AG09309 (cell line): ENCODE measurements around the gene NEUROD1.

ENCODE experiments used
- DNase-seq: peaks from one replicate; pipeline ENCODE4 v3.0.0-alpha.2; 2010; ENCODE audit warnings: low read depth
- H3K4me3 ChIP-seq: 2 replicates; pipeline ENCODE4 v1.5.1; 2011; ENCODE audit warnings: mild to moderate bottlenecking, low read depth, low read length, moderate library complexity; ENCODE audit not compliant: control insufficient read depth
- CTCF ChIP-seq: IDR thresholded peaks from 2 replicates; pipeline ENCODE4 v1.5.1; 2011; ENCODE audit warnings: mild to moderate bottlenecking, low read depth, low read length, inconsistent platforms; ENCODE audit not compliant: insufficient read depth, control insufficient read depth; ENCODE audit errors: missing control alignments

Gene NEUROD1

GRCh38 chr2:181673173-181673572 lies 7.1 kb downstream of the NEUROD1 start:
- no peak overlapping the region for H3K4me3 ChIP-seq
- TF ChIP-seq CTCF = no peak
- no peak for DNase-seq

GRCh38 chr2:181672255-181673008 lies 7.9 kb downstream of the NEUROD1 start:
- no peak overlapping the region for H3K4me3 ChIP-seq
- no peak for DNase-seq
- TF ChIP-seq CTCF = no peak

- H3K4me3 ChIP-seq = no peak overlapping the region
- DNase-seq = no peak
- no peak for TF ChIP-seq CTCF
Observed at GRCh38 chr2:181670632-181671031, 9.7 kb downstream of the NEUROD1 start.

GRCh38 chr2:181667234-181667633 lies 13.1 kb downstream of the NEUROD1 start:
- no peak overlapping the region for H3K4me3 ChIP-seq
- no peak for DNase-seq
- TF ChIP-seq CTCF = no peak

GRCh38 chr2:181662287-181662686 lies 18.0 kb downstream of the NEUROD1 start:
- no peak overlapping the region for H3K4me3 ChIP-seq
- no peak for TF ChIP-seq CTCF
- no peak for DNase-seq

GRCh38 chr2:181660181-181660580 lies 20.1 kb downstream of the NEUROD1 start:
- H3K4me3 ChIP-seq = no peak overlapping the region
- no peak for DNase-seq
- TF ChIP-seq CTCF = no peak
